Stimulated activated naive CD8-positive, alpha-beta T cell treated with anti-CD3 and anti-CD28 coated beads, Interleukin-15, Interleukin-2, amounts not matched to agents 100 U/mL and 50 U/mL, for 24 hours (primary cell): ENCODE measurements around the gene LMTK2.
"Not testable (repeated sequence)": the region's sequence is repeated elsewhere in the genome, so short reads cannot be mapped to it uniquely, and the experiment has no call there.

Experiments used
- ATAC-seq: fragments of 150-1000 bp; cut with Tn5 transposase; one replicate; pipeline ENCODE4 v1.10.0; 2021
- DNase-seq: peaks from one replicate; pipeline ENCODE4 v3.0.0; 2021

Gene LMTK2

DNA sequence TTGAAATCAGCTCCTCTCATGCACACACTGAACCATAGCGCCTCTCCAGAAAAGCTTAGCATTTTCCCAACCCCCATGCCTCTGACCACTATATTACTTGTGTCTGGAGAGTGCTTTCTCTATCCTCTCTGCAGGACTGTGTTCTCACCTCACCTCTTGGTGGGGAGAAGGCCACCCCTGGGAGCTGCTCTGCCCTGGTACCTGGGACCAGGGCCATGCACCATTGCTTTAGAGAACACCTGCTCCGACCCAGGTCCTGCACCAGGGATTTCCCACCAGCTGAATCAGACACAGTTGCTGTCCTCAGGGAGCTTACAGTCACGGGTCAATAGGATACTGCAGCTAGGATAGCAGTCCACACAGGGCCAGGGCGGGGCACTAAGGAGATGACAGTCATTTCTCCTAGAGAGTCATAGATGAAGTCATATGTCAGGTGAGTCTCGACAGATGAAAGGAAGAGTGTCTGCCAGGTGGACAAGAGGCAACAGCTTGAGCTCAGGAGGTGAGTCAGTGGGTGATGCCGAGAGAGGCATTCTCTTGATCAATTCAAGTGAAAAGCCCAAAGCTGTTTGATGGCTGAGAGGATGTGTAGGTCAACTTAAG lies 619 bp upstream of the LMTK2 start:
- ATAC-seq, result peak; percentile 38
- DNase-seq, result peak; percentile 22

GRCh38 chr7:98107313-98107721 lies 655 bp downstream of the LMTK2 start:
- DNase-seq, result peak; percentile 31
- no peak for ATAC-seq

- ATAC-seq (no peak), DNase-seq (no peak)
These were observed 3.8 kb downstream of the LMTK2 start for GRCh38 chr7:98110249-98111022.

DNA sequence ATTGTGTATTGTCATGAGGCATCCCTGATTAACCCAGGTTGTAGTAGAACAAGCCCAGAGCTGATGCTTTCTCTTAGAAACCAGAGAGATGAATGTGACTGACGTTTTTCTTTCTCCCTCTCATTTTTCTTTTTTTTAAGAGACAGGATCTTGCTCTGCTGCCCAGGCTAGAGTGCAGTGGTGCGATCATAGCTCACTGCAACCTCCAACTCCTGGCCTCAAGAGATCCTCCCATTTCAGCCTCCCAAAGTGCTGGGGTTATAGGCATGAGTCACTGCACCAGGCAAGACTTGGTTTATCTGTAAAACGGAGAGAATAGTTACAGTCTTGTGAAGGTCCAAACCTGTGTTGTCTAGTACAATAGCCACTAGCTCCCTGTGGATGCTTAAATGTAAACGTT lies 5.4 kb downstream of the LMTK2 start:
- no peak for ATAC-seq
- DNase-seq, result no peak

DNA sequence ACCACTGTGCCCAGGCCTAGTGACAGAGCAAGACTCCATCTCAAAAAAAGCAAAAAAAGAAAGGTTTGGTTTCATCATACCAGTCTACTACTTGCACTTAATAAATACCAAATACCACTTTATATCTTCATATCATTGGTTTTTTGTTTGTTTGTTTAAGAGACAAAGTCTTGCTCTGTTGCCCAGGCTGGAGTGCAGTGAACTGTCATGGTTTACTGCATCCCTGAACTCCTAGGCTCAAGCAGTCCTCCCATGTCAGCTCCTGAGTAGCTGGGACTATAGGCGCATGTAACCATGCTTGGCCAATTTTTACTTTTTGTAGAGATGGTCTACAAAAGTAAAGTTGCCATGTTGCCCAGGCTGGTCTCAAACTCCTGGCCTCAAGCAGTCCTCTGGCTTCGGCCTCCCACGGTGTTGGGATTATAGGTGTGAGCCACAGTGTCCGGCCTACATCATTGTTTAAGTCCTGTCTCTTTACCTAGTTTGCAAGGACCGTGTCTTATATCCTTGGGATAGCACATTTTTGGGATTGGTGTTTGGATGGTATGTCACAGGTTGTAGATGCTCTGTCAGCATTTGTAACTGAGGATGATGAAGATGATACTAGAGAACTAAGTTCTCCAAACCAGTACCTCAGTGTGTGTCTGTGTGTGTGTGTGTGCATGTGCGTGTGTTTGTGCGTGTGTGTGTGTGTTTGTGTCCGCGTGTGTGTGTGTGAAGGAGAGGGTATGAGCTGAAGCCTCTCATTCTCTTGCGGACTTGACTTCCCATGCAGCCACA lies 9.3 kb downstream of the LMTK2 start:
- DNase-seq (no peak), ATAC-seq (no peak)

DNA sequence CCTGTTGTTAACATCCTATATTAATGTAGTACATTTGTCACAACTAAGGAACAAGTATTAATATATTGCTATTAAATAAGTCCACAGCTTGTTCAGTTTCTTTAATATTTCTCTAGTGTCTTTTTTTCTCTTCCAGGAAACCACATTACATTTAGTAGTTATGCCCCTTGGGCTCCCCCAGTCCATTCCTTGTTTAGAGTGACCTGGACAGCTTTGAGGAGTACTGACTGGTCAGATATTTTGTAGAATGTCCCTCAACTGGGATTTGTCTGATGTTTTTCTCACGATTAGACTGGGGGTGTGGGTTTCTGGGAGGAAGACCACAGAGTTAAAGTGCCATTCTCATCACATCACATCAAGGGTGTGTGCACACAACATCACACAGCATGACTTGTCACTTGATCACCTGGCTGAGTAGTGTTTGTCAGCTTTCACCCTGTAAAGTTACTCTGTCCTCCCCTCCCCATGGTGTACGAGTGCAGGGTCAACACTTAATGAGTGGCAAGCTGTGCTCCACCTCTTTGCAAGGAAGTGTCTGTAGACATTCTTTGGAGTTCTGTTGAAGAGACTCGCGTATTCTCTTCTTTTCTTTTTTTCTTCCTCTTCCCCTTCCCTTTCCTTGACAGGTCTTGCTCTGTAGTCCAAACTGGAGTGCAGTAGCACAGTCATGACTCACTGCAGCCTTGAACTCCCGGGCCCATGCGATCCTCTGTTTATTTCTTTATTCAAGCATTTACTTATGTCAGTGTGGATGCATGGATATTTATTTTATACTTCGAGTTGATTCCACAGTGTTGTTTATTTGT lies 10.2 kb downstream of the LMTK2 start:
- ATAC-seq (no peak), DNase-seq (no peak)

GRCh38 chr7:98119256-98119918 lies 12.7 kb downstream of the LMTK2 start:
- ATAC-seq, result no peak
- no peak for DNase-seq

- DNase-seq (no peak), ATAC-seq (no peak)
These were observed 13.9 kb downstream of the LMTK2 start for GRCh38 chr7:98120559-98120958.

- ATAC-seq, DNase-seq: not testable (repeated sequence)
These were observed 14.7 kb downstream of the LMTK2 start for GRCh38 chr7:98121388-98121787.

- DNase-seq (no peak), ATAC-seq (no peak)
These were observed 16.7 kb downstream of the LMTK2 start for GRCh38 chr7:98123365-98123696.

- ATAC-seq, result no peak
- no peak for DNase-seq
These were observed 19.1 kb downstream of the LMTK2 start for GRCh38 chr7:98125759-98126158.

DNA sequence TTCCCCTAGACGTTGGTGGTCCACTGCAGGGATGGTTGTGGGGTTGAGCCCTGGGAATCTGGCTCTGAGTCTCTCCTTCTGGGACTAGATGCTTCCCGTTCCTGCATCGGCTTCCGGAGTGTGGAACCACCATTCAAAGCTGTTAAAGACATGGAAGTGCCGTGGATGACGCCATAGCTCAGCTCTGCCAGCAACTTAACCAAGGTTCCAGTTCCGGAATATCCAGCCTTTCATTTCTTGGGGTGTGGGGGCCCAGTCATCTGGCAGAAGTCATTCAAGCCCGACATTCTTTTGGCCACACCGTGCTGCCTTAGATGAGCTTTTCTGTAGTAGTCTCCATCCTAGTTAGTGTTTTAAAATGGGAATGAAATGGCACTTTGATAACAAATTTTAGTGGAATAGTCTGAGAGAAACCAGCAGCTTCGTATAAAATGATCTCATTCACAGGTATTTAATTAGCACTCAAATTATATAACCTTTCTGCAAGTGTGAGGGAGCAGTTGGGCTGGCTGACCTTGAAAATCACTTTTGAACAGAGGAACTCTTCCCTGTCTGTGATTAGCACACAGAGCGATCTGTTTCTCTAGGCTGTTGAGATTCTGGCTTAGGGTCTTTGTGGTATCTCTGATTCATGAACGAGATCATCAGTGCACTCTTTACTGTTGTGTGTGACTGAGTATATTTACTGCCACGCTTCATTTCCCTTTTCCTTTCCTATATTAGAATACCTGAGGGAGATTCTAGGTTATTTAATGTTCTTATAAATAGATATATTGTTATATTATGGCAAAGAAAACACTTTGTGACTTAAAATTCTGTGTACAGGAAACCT lies 19.9 kb downstream of the LMTK2 start:
- DNase-seq, result no peak

GRCh38 chr7:98128346-98128745 lies 21.7 kb downstream of the LMTK2 start:
- DNase-seq (no peak), ATAC-seq (no peak)

More for the DNA sequence above, 19.9 kb downstream of the LMTK2 start:
- ATAC-seq, result no peak

- ATAC-seq (no peak), DNase-seq (no peak)
These were observed 24.3 kb downstream of the LMTK2 start for GRCh38 chr7:98130959-98131358.

- peak; percentile 26 for DNase-seq
- ATAC-seq, result peak; percentile 66
These were observed 26.5 kb downstream of the LMTK2 start for GRCh38 chr7:98133181-98133580.

DNA sequence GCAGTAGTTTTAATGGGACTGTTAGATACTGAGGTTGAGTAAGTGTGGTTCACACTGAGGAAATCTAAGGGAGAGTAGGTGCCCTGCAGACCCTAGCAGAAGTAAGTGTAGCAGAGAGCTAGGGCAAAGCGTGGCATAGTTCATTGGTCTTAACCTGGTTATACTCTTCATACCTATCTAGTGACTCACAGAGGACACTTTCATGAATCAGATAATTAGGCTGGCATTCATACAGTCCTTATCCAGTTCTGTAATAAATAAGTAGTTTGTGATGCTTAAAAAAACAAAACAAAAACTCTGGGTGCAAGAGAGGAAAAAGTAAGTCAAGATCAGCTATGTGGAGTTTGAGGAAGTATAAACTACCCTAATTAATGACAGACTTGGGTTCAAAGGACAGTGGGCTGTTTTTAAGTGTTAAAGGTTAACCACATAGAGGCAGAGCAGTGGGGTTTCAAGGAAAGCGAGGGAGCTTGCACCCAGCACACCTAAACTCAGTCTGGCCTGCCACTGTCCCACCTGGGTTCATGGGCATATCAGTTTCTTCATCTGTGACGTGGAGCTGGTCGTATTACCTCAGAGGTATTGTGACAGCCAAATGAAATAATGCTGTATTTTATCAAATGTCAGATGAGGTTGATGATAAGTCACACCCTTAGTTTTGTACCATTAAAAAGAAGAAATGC lies 27.1 kb downstream of the LMTK2 start:
- peak; percentile 44 for ATAC-seq
- DNase-seq, result no peak

GRCh38 chr7:98134420-98135228 lies 28.0 kb downstream of the LMTK2 start:
- DNase-seq (no peak), ATAC-seq (no peak)

- ATAC-seq, result no peak
- no peak for DNase-seq
These were observed 29.3 kb downstream of the LMTK2 start for GRCh38 chr7:98135984-98136383.

GRCh38 chr7:98136423-98136822 lies 29.8 kb downstream of the LMTK2 start:
- no peak for ATAC-seq

More at GRCh38 chr7:98136423-98136822, 29.8 kb downstream of the LMTK2 start:
- DNase-seq, result no peak
